Naive B cell (primary cell): ENCODE measurements around the gene SDK1. TPM values are rescaled to one million over a fixed set of nuclear protein-coding genes. Genes with fewer than 3 reads are reported as not detected.

Experiments used
- ATAC-seq, 2 donors: fragments of 150-1000 bp; cut with Tn5 transposase; 2 replicates each; pipeline ENCODE4 v1.10.0; 2021; ENCODE audit warnings: low read depth in 2 of 2, mild to moderate bottlenecking in 2 of 2, moderate library complexity in 2 of 2
- DNase-seq: peaks from one replicate; pipeline ENCODE4 v3.0.0; 2022
- H3K27ac Mint-ChIP-seq, 6 donors: one replicate each; pipeline ENCODE4 v1.8.0; 2020 to 2022; ENCODE audit warnings: mild to moderate bottlenecking in 6 of 6, mixed read lengths in 6 of 6, moderate library complexity in 5 of 6, inconsistent platforms in 2 of 6
- H3K27me3 Mint-ChIP-seq, 3 donors: one replicate each; pipeline ENCODE4 v1.8.0; 2021 to 2022; ENCODE audit warnings: mixed read lengths in 3 of 3, mild to moderate bottlenecking in 1 of 3
- H3K36me3 Mint-ChIP-seq, 2 donors: one replicate each; pipeline ENCODE4 v1.8.0; 2020 to 2022; ENCODE audit warnings: mixed read lengths in 2 of 2, inconsistent platforms in 1 of 2, mild to moderate bottlenecking in 1 of 2
- H3K4me1 Mint-ChIP-seq, 3 donors: one replicate each; pipeline ENCODE4 v1.8.0; 2020 to 2022; ENCODE audit warnings: mixed read lengths in 3 of 3, inconsistent platforms in 1 of 3, mild to moderate bottlenecking in 1 of 3, moderate library complexity in 1 of 3
- H3K4me3 Mint-ChIP-seq, 8 donors: one replicate each; pipeline ENCODE4 v1.8.0; 2020 to 2022; ENCODE audit warnings: mild to moderate bottlenecking in 8 of 8, mixed read lengths in 8 of 8, moderate library complexity in 8 of 8, inconsistent platforms in 2 of 8
- H3K9me3 Mint-ChIP-seq, 7 donors: one replicate each; pipeline ENCODE4 v1.8.0; 2020 to 2022; ENCODE audit warnings: mixed read lengths in 7 of 7, mild to moderate bottlenecking in 5 of 7, inconsistent platforms in 2 of 7, moderate library complexity in 1 of 7
- polyA plus RNA-seq, 6 donors: library from polyadenylated mRNA; unstranded; fragments of 300-500 nt; fragmentation: Illumina TruSeq; gene quantifications; one replicate each; pipeline ENCODE4 v1.2.3, GENCODE V29; 2021; ENCODE audit warnings: low read depth in 6 of 6

Gene SDK1
- polyA plus RNA-seq, 6 donors from 2014 or later, result 0.15 to 0.60 (median 0.38) TPM; not detected in 2

DNA sequence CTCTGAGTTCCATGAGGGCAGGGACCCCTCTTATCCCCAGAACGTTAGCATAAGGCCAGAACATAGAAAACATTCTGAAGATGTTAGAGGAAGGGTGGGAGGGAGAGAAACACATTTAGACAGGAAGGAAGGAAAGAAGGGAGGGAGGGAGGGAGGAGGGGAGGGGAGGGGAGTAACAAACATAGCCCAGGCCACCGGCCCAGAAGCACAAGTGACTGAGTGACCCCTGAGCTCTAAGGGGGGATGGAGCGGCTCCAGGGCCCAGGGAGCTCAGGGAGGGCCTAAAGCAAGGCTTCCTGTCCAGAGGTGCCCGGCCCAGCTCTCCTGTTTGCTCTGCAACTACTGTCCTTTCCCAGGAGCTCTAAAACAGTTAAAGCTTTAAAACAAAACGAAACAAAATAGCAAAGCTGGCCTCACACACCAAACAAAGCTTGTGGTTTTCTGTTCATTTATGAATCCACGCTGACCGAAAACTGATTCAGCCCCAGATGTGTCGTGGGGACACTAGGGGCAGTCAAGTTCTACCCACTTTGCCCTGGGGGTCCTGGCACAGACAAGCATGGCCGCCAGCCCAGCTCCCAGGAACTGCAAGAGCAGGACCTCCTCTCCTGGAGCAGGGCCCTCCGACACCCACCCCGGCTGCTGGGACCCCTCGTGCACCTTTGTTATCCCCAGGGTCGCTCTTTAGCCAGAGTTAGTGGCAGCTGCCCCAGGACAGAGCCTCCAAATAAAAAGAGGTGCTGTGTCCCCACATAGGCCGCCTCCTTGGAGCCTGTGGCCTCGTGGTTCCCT, 884.9 kb downstream of the SDK1 start:
- Mint-ChIP-seq H3K4me1 (no peaks in the 10 kb centered on the region), H3K27me3 (no peaks in the 10 kb centered on the region), H3K4me3 (peak overlapping the region in 1 of 8 donors; percentile 49), H3K36me3 (peaks cover 0 to 5% of the 10 kb centered on the region in 2 donors), H3K9me3 (peaks cover 0 to 7% (median 2%) of the 10 kb centered on the region in 7 donors), H3K27ac (peak overlapping the region in 1 of 6 donors; percentile 19)
- ATAC-seq, result no peak
- DNase-seq, result no peak

DNA sequence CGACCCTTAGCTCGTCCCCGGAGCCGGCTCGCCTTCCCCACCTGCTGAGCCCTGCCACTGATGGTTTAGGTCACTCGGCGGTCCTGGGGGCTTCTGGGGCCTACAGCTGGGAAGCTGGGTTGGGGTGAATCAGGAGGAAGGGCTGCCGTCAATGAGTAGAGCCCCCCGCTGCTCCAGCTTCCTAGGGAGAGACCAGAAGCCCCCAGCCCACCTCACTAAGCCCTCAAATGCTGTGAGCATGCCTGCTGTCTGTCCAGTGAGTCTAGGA, 885.4 kb downstream of the SDK1 start:
- Mint-ChIP-seq H3K9me3 (peaks cover 0 to 5% (median 2%) of the 10 kb centered on the region in 7 donors), H3K36me3 (no peaks in the 10 kb centered on the region), H3K4me3 (no peak overlapping the region), H3K4me1 (no peaks in the 10 kb centered on the region), H3K27ac (no peak overlapping the region), H3K27me3 (no peaks in the 10 kb centered on the region)
- ATAC-seq, result no peak
- DNase-seq, result no peak

DNA sequence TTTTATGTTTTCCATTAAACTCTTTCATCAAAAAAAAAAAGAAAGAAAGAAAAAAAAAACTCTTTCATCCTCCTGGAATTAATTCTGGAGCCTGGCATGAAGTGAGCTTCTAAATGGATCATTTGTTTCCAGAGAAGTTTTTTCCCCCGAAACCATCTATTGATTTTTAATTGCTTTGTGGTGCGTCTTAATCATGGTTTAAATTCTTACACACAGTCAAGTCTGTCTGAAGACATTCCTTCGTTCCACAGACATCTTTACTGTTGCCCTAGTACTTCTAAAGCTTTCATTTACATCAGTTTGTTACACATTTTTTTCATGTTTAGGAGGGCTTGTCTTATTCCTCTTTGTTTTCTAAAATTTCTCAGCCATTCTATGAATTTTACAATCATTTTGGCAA, 887.6 kb downstream of the SDK1 start:
- Mint-ChIP-seq H3K36me3 (no peaks in the 10 kb centered on the region), H3K4me3 (no peak overlapping the region), H3K9me3 (peaks cover 0 to 2% (median 0%) of the 10 kb centered on the region in 7 donors), H3K27me3 (no peaks in the 10 kb centered on the region), H3K4me1 (no peaks in the 10 kb centered on the region), H3K27ac (no peak overlapping the region)
- DNase-seq (no peak), ATAC-seq (no peak)

DNA sequence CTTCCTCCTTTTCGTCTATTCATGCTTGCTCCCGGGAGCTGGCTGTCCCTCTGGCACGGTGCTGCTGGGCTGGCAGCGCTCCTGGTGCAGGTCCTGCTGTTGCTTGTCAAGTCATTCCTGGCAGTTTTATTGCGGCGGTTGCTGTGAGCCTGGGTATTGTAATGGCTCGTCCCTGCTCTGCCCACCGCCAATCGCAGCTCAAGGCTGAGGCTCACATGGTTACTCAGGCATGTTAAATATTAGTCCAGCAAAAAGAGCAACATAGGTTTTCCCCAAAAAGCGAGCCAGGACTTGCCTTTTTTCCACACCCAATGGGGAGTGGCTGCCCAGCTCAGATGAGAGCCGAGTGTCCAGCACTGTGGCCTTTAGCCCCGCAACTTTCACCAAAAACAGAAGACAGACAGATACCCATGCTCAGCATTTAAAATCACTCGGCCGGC, 888.1 kb downstream of the SDK1 start:
- Mint-ChIP-seq H3K9me3 (peaks cover 0 to 2% (median 0%) of the 10 kb centered on the region in 7 donors), H3K4me3 (no peak overlapping the region), H3K27ac (peak overlapping the region in 1 of 6 donors; percentile 84), H3K27me3 (no peaks in the 10 kb centered on the region), H3K36me3 (no peaks in the 10 kb centered on the region), H3K4me1 (no peaks in the 10 kb centered on the region)
- no peak for ATAC-seq
- no peak for DNase-seq

DNA sequence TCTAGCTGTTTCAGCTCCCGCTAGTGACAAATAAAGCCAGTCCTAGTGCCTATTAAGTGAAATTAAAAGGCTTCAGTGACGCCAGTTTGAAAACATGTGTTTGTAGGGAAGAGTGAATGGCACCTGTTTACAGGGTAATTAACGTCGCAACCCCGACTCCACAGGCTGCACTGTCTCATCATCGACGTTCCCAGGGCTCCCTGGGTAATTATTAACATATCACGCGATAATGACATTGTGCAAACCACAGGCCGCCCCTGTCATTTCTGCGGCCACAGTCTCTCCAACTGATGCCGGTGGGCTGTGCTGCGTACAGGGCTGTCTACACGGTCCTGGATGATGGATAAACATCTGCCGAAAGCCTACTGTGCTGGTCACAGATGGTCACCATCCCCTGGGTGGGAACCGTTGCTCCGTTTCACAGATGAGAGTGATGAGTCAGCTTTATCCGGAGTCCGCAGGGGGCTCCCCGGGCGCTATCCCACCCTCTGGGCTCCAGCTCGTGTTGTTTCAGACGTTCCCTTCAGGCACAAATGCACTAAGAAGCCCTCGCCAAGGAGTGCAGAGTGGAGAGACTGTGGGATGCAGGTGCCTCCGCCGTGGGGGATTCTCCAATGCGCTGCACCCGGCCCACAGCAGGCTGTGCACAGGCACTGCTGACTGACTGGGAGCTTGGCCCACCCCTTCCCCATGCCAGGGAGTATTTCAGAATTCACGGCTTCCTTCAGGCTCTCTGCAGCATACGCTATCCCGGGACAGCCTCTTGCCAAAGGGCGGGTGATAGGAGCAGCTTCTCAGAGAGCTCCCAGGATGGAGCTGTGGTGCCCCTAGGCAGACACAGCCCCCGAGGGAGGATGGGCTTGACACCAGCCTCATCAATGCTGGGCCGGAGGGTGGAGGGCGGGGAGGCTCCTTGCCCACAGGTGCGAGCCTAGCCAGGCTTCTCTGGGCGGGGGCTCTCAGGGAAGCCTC, 889.2 kb downstream of the SDK1 start:
- Mint-ChIP-seq H3K27me3 (no peaks in the 10 kb centered on the region), H3K36me3 (no peaks in the 10 kb centered on the region), H3K4me3 (no peak overlapping the region), H3K27ac (no peak overlapping the region), H3K9me3 (peaks cover 0 to 2% (median 0%) of the 10 kb centered on the region in 7 donors), H3K4me1 (no peaks in the 10 kb centered on the region)
- no peak for ATAC-seq
- DNase-seq, result no peak

DNA sequence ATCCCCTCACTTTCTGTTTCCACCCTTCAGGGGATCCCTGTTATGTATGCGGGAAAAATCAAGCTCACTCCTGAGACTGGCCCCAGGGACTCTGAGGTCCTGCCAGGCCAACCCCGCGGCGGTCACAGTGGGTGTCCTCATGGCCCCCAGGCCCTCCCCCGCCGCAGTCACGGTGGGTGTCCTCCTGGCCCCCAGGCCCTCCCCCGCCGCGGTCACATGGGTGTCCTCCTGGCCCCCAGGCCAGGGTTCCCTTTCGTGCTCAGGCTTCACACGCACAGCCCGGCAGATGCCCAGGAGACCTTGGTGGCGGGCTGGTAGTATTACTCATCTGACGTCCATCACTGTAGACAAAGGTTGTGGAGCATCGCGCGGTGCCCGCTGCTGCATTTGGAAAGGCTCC, 890.0 kb downstream of the SDK1 start:
- ATAC-seq (no peak), DNase-seq (no peak)
- Mint-ChIP-seq H3K36me3 (no peaks in the 10 kb centered on the region), H3K27me3 (no peaks in the 10 kb centered on the region), H3K27ac (no peak overlapping the region), H3K4me1 (no peaks in the 10 kb centered on the region), H3K4me3 (no peak overlapping the region), H3K9me3 (no peaks in the 10 kb centered on the region)

DNA sequence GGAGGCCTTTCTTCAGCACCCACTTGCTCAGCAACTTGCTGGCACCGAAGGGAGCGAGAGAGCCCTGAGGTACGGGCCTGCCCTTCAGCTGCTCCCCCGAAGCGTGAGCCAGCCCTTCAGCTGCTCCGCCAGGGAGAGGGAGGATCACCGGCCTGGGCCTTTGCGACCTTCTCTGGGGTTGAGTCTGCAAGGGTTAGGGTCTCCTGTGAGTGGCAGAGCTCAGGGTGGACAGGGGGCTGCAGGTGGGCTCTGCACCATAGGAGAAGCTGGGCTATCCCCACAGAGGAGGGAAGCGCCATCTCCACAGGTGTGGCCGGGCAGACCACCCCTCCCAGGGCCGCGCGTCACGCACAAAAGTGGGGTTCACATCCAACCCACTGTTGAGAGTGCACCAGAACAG, 890.5 kb downstream of the SDK1 start:
- Mint-ChIP-seq H3K36me3 (no peaks in the 10 kb centered on the region), H3K27ac (no peak overlapping the region), H3K27me3 (no peaks in the 10 kb centered on the region), H3K9me3 (no peaks in the 10 kb centered on the region), H3K4me1 (no peaks in the 10 kb centered on the region), H3K4me3 (no peak overlapping the region)
- ATAC-seq (no peak), DNase-seq (no peak)

DNA sequence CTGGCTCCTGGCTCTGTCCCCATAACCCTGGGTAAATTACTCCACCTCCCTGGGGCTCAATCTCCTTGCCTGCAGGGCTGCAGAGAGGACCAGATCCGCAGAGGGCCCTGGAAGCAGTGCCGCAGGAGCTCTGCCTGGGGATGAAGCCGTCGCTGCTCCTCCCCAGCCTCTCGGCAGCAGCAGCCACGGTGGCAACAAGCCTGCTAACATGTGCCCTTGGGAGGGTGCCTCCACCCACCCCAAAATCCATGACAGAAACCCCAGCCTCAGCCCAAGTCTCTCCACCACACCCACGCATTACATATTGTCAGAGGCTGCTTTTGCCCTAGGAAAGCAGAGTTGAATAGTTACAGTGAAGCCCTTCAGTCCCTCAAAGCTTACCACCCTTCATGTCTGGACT, 894.6 kb downstream of the SDK1 start:
- Mint-ChIP-seq H3K4me3 (no peak overlapping the region), H3K27me3 (no peaks in the 10 kb centered on the region), H3K27ac (no peak overlapping the region), H3K9me3 (peaks cover 0 to 4% (median 2%) of the 10 kb centered on the region in 7 donors), H3K36me3 (no peaks in the 10 kb centered on the region), H3K4me1 (no peaks in the 10 kb centered on the region)
- no peak for ATAC-seq
- DNase-seq, result no peak

DNA sequence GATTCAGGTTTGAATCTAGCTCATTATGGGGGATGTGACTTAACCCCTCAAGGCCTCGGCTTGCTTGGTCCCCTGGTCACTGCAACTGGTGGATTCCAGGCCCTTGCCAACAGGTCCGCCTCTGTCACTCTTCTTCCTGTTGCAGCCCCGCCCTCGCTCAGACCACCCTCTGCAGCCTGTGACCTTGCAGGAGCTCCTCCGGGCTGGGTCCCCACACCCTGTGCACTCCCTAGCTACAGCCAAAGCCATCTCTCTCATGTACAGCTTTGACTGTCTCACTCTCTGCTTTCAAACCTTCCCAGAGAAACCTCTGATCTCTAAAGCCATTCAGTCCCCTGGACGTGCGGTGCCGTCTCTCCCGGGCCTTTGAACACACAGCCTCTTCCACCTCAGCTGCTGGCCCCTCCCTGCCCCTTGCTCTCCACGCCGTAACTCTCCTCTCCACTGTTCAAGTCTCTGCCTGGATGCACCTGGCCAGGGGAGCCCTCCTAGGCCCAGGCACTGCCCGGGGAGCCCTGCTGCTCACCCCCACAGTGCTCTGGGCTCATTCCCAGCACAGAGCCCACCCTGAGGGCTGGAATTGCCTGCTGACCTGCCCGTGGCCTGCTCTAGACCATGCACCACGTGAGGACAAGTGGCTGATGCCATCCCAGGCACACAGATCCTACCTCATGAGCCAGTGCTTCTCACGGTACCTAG, 895.2 kb downstream of the SDK1 start:
- ATAC-seq (no peak), DNase-seq (no peak)
- no peaks in the 10 kb centered on the region for H3K36me3 Mint-ChIP-seq
- H3K27ac Mint-ChIP-seq, result peak overlapping the region in 1 of 6 donors; percentile 79
- no peaks in the 10 kb centered on the region for H3K27me3 Mint-ChIP-seq
- peaks cover 0 to 4% (median 2%) of the 10 kb centered on the region in 7 donors for H3K9me3 Mint-ChIP-seq
- H3K4me3 Mint-ChIP-seq, result no peak overlapping the region
- no peaks in the 10 kb centered on the region for H3K4me1 Mint-ChIP-seq

DNA sequence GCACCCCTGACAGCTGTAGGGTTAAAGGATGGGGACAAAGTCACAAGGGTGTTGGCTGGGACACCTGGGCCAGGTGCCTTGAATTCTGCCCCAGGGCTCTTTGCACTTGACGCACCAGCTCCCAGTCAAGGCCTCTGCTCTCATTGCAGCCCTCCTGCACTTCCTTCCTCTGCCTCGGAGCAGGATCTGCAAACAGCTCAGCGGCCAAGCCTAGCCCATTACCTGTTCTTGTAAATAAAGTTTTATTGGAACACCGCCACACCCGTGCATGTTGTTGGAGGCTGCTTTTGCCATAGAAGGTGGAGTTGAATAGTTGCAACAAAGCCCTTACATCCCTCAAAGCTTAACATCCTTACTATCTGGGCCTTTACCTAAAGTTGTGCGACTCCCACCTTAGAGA, 897.2 kb downstream of the SDK1 start:
- ATAC-seq (no peak), DNase-seq (no peak)
- Mint-ChIP-seq H3K4me3 (peak overlapping the region in 1 of 8 donors; percentile 12), H3K9me3 (peaks cover 0 to 4% (median 2%) of the 10 kb centered on the region in 7 donors), H3K4me1 (no peaks in the 10 kb centered on the region), H3K27ac (no peak overlapping the region), H3K27me3 (no peaks in the 10 kb centered on the region), H3K36me3 (no peaks in the 10 kb centered on the region)

DNA sequence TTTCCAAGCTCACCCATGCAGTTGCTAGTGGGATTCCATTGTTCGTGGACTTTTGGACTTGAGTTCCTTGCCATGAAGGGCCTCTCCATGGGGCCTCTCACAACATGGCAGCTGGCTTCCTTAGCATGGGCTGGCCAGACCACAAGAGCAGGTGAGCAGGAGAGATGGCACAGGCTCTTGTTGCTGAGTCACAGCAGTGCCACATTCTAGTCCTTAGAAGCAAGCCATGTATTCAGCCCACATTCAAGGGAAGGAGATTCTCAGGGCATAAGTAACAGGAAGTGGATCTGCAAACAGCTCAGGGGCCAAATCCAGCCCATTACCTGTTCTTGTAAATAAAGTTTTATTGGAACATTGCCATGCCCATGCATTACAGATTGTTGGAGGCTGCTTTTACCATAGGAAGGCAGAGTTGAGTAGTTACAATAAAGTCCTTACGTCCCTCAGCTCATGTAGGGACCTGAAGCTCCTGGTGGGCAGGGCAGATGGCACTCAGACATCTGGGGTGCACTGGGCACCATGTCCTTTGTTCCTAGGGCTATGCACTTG, 899.6 kb downstream of the SDK1 start:
- Mint-ChIP-seq H3K4me1 (no peaks in the 10 kb centered on the region), H3K9me3 (peaks cover 0 to 4% (median 2%) of the 10 kb centered on the region in 7 donors), H3K27ac (no peak overlapping the region), H3K27me3 (no peaks in the 10 kb centered on the region), H3K36me3 (no peaks in the 10 kb centered on the region), H3K4me3 (no peak overlapping the region)
- ATAC-seq (no peak), DNase-seq (no peak)

DNA sequence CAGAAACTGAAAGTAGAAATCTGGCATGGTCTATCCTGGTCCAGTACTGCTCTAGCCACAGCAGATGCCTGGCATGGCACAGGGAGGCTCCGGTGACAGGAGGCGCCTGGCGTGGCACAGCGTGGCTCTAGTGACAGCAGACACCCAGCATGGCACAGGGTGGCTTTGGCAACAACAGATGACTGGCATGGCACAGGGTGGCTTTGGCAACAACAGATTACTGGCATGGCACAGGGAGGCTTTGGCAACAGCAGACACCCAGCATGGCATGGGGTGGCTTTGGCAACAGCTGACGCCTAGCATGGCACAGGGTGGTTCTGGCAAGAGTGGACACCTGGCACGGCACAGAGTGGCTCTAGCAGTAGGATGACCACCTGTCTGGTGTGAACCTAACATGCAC, 900.5 kb downstream of the SDK1 start:
- no peak overlapping the region for H3K4me3 Mint-ChIP-seq
- ATAC-seq, result no peak
- H3K9me3 Mint-ChIP-seq, result peaks cover 0 to 4% (median 2%) of the 10 kb centered on the region in 7 donors

DNA sequence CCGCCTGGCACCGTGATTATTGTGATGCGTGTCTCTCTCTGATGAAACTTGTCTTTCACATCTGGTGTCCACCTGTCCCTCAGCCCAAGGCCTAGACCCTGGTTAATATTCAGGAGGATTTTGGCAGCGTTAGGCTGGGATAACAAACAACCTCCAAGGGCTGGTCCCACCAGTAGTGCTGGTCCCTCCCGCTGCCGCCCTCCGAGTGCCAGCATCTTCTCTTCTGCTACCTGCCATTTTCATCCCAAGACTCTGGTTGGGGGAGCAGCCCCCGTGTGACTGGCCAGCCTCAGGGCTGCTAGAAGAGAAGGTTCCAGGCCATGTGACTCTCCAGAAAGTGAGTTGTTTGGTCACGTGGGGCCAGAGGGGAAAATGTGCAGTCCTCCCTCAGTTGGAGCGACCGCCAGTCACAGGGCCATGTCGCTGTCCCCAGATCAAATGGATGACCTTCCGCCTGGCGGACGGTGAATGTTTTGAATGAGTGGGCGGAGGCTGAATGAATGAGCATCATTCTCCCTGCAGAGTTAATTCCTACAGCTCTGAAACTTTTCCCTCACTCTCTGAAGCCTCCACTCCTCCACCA, 901.2 kb downstream of the SDK1 start:
- Mint-ChIP-seq H3K27ac (peak overlapping the region in 1 of 6 donors; percentile 7), H3K27me3 (no peaks in the 10 kb centered on the region), H3K4me3 (no peak overlapping the region), H3K36me3 (no peaks in the 10 kb centered on the region), H3K9me3 (peaks cover 0 to 4% (median 2%) of the 10 kb centered on the region in 7 donors), H3K4me1 (no peaks in the 10 kb centered on the region)
- DNase-seq (no peak), ATAC-seq (no peak)

More for the DNA sequence above, 900.5 kb downstream of the SDK1 start:
- DNase-seq, result no peak
- Mint-ChIP-seq H3K36me3 (no peaks in the 10 kb centered on the region), H3K27me3 (no peaks in the 10 kb centered on the region), H3K27ac (no peak overlapping the region), H3K4me1 (no peaks in the 10 kb centered on the region)
